Left lobe of liver (tissue), 2 donors: Measurements from ENCODE around the gene ARFIP1. TPM values are rescaled to one million over a fixed set of nuclear protein-coding genes. Genes with fewer than 3 reads are reported as not detected.

Experiments used
- ATAC-seq: fragments of 200-7000 bp; cut with Tn5 transposase; one replicate; pipeline ENCODE4 v1.9.1; 2020; ENCODE audit warnings: mild to moderate bottlenecking, moderate library complexity
- DNase-seq: peaks from one replicate; pipeline ENCODE4 v3.0.0-alpha.2; 2020; ENCODE audit warnings: low spot score
- total RNA-seq: library from RNA; stranded (reverse); gene quantifications from one replicate; pipeline ENCODE4 v1.2.1, GENCODE V29; 2021
- donor health status: DM: no; HTN: no; CAD: no; lungs with moderate emphysema.
- donor health status: DM: no; HTN: yes; CAD: no.

The ARFIP1 gene
- total RNA-seq, 1 donor from 2014 or later, result 9.0 TPM

- ATAC-seq, result no peak
- DNase-seq, result no peak
Measured at GRCh38 chr4:152785639-152786615, 6.2 kb downstream of the ARFIP1 start.

- ATAC-seq (no peak), DNase-seq (no peak)
Measured at GRCh38 chr4:152786627-152787026, 6.9 kb downstream of the ARFIP1 start.

- ATAC-seq, result no peak
- DNase-seq, result no peak
Measured at GRCh38 chr4:152795891-152796290, 16.1 kb downstream of the ARFIP1 start.

GRCh38 chr4:152803541-152803940, 23.8 kb downstream of the ARFIP1 start:
- no peak for ATAC-seq
- no peak for DNase-seq

- DNase-seq (no peak), ATAC-seq (peak; percentile 58)
Measured at GRCh38 chr4:152805071-152805650, 25.4 kb downstream of the ARFIP1 start.

- DNase-seq (no peak), ATAC-seq (no peak)
Measured at GRCh38 chr4:152805818-152806217, 26.1 kb downstream of the ARFIP1 start.

GRCh38 chr4:152806501-152807125, 26.9 kb downstream of the ARFIP1 start:
- DNase-seq, result no peak
- no peak for ATAC-seq

GRCh38 chr4:152807294-152807829, 27.6 kb downstream of the ARFIP1 start:
- DNase-seq (no peak), ATAC-seq (no peak)

- ATAC-seq (no peak), DNase-seq (no peak)
Measured at GRCh38 chr4:152808670-152809069, 28.9 kb downstream of the ARFIP1 start.

GRCh38 chr4:152810715-152811287, 31.0 kb downstream of the ARFIP1 start:
- no peak for DNase-seq
- peak; percentile 83 for ATAC-seq

- ATAC-seq (peak; percentile 68), DNase-seq (no peak)
Measured at GRCh38 chr4:152815078-152815477, 35.3 kb downstream of the ARFIP1 start.

GRCh38 chr4:152817331-152817730, 37.6 kb downstream of the ARFIP1 start:
- ATAC-seq (no peak), DNase-seq (no peak)

GRCh38 chr4:152819026-152819645, 39.4 kb downstream of the ARFIP1 start:
- ATAC-seq, result no peak

GRCh38 chr4:152820073-152820472, 40.3 kb downstream of the ARFIP1 start:
- ATAC-seq, result no peak

More at GRCh38 chr4:152819026-152819645, 39.4 kb downstream of the ARFIP1 start:
- no peak for DNase-seq

GRCh38 chr4:152822323-152822722, 42.6 kb downstream of the ARFIP1 start:
- ATAC-seq (no peak), DNase-seq (no peak)

More at GRCh38 chr4:152820073-152820472, 40.3 kb downstream of the ARFIP1 start:
- DNase-seq, result no peak

GRCh38 chr4:152824561-152824960, 44.8 kb downstream of the ARFIP1 start:
- ATAC-seq, result no peak
- DNase-seq, result no peak

GRCh38 chr4:152825336-152825735, 45.6 kb downstream of the ARFIP1 start:
- no peak for ATAC-seq

GRCh38 chr4:152828122-152828521, 48.4 kb downstream of the ARFIP1 start:
- ATAC-seq, result no peak

More at GRCh38 chr4:152825336-152825735, 45.6 kb downstream of the ARFIP1 start:
- no peak for DNase-seq

GRCh38 chr4:152831416-152831815, 51.7 kb downstream of the ARFIP1 start:
- no peak for ATAC-seq

More at GRCh38 chr4:152828122-152828521, 48.4 kb downstream of the ARFIP1 start:
- DNase-seq, result no peak

GRCh38 chr4:152836936-152837335, 57.2 kb downstream of the ARFIP1 start:
- DNase-seq, result no peak
- ATAC-seq, result no peak

More at GRCh38 chr4:152831416-152831815, 51.7 kb downstream of the ARFIP1 start:
- DNase-seq, result no peak
